ENCODE data around the gene STX17.
A peak's percentile ranks its signal among the peaks of the same experiment; 100 is the strongest.

The STX17 gene

GRCh38 chr9:99999797-100000196, 93.3 kb downstream of the STX17 start:
- DNase-seq (ENCODE audit: extremely low read depth, low read depth): no peak
- no peak for TF ChIP-seq CTCF (IDR thresholded peaks at IDR 0.05; ENCODE audit: low read depth, low read length, missing control alignments)
- no peak overlapping the region for H3K4me3 ChIP-seq (replicated peaks; ENCODE audit: low read depth, low read length)

- no peak overlapping the region for H3K4me3 ChIP-seq (replicated peaks; ENCODE audit: low read depth, low read length)
- peak; percentile 52 for TF ChIP-seq CTCF (IDR thresholded peaks at IDR 0.05; ENCODE audit: low read depth, low read length, missing control alignments)
- DNase-seq (ENCODE audit: extremely low read depth, low read depth): peak; percentile 37
Observed at GRCh38 chr9:100011062-100011681, 104.7 kb downstream of the STX17 start.

GRCh38 chr9:100012279-100012678, 105.8 kb downstream of the STX17 start:
- TF ChIP-seq CTCF (IDR thresholded peaks at IDR 0.05; ENCODE audit: low read depth, low read length, missing control alignments): no peak
- no peak for DNase-seq (ENCODE audit: extremely low read depth, low read depth)
- no peak overlapping the region for H3K4me3 ChIP-seq (replicated peaks; ENCODE audit: low read depth, low read length)

- TF ChIP-seq CTCF (IDR thresholded peaks at IDR 0.05; ENCODE audit: low read depth, low read length, missing control alignments): no peak
- H3K4me3 ChIP-seq (replicated peaks; ENCODE audit: low read depth, low read length): no peak overlapping the region
- DNase-seq (ENCODE audit: extremely low read depth, low read depth): no peak
Observed at GRCh38 chr9:100013573-100013972, 107.1 kb downstream of the STX17 start.

GRCh38 chr9:100014846-100015245, 108.4 kb downstream of the STX17 start:
- no peak for TF ChIP-seq CTCF (IDR thresholded peaks at IDR 0.05; ENCODE audit: low read depth, low read length, missing control alignments)
- H3K4me3 ChIP-seq (replicated peaks; ENCODE audit: low read depth, low read length): no peak overlapping the region
- DNase-seq (ENCODE audit: extremely low read depth, low read depth): no peak

- no peak for TF ChIP-seq CTCF (IDR thresholded peaks at IDR 0.05; ENCODE audit: low read depth, low read length, missing control alignments)
- H3K4me3 ChIP-seq (replicated peaks; ENCODE audit: low read depth, low read length): no peak overlapping the region
- no peak for DNase-seq (ENCODE audit: extremely low read depth, low read depth)
Observed at GRCh38 chr9:100019541-100019940, 113.1 kb downstream of the STX17 start.

All from HFF-Myc (cell line).